ENCODE measurements around the gene ADO. TPM values are rescaled to one million over a fixed set of nuclear protein-coding genes. Genes with fewer than 3 reads are reported as not detected.
"Not testable (repeated sequence)": the region's sequence is repeated elsewhere in the genome, so short reads cannot be mapped to it uniquely, and the experiment has no call there.

The ADO gene
- polyA plus RNA-seq, 1 experiment, result 7.8 TPM

DNA sequence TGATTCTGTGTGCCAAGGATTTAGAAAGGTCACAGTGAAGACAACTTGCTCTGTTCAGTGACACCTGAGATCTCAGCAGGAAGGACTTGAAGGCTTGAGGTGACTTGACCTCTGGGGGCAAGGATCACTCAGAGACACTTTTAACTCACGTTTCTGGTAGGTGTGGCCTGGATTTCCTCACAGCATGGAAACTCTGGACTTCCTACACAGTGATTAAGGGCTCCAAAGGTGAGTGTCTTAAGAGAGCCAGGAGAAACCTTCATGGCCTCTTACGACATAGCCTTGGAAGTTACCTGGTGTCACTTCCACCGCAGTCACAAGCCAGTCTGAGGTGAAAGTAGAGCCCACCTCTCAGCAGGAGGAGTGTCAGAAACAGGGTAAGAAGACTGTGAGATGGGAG, 38.1 kb upstream of the ADO start:
- POLR2A ChIA-PET, result no interaction called here
- TF ChIP-seq CTCF (IDR thresholded peaks at IDR 0.05; ENCODE audit: insufficient read depth, low read depth, low read length), result no peak

GRCh38 chr10:62769574-62770242, 34.8 kb upstream of the ADO start:
- Histone ChIP-seq H3K4me3 (ENCODE audit: low read depth, low read length) (no peak overlapping the region), H3K36me3 (ENCODE audit: control insufficient read depth, insufficient read depth, low read length) (no peaks in the 10 kb centered on the region), H3K27me3 (ENCODE audit: control insufficient read depth, insufficient read depth, low read length) (peaks cover 2% of the 10 kb centered on the region; the same call in 1 of the 2 replicates)
- DNase-seq (ENCODE audit: low read depth), result no peak
- ChIA-PET POLR2A (no interaction called here), CTCF (interaction anchor here (1.0 to 1.3 kb wide), 2 partner anchors 15 to 158 kb away, joined by 3 to 4 read pairs; no protein-coding TSS in a partner anchor)
- no peak for TF ChIP-seq CTCF (IDR thresholded peaks at IDR 0.05; ENCODE audit: insufficient read depth, low read depth, low read length)

More for the DNA sequence above, 38.1 kb upstream of the ADO start:
- no peaks in the 10 kb centered on the region for H3K36me3 ChIP-seq (ENCODE audit: control insufficient read depth, insufficient read depth, low read length)
- H3K4me3 ChIP-seq (ENCODE audit: low read depth, low read length), result no peak overlapping the region
- CTCF ChIA-PET, result no interaction called here
- no peaks in the 10 kb centered on the region for H3K27me3 ChIP-seq (ENCODE audit: control insufficient read depth, insufficient read depth, low read length)
- DNase-seq (ENCODE audit: low read depth), result no peak

DNA sequence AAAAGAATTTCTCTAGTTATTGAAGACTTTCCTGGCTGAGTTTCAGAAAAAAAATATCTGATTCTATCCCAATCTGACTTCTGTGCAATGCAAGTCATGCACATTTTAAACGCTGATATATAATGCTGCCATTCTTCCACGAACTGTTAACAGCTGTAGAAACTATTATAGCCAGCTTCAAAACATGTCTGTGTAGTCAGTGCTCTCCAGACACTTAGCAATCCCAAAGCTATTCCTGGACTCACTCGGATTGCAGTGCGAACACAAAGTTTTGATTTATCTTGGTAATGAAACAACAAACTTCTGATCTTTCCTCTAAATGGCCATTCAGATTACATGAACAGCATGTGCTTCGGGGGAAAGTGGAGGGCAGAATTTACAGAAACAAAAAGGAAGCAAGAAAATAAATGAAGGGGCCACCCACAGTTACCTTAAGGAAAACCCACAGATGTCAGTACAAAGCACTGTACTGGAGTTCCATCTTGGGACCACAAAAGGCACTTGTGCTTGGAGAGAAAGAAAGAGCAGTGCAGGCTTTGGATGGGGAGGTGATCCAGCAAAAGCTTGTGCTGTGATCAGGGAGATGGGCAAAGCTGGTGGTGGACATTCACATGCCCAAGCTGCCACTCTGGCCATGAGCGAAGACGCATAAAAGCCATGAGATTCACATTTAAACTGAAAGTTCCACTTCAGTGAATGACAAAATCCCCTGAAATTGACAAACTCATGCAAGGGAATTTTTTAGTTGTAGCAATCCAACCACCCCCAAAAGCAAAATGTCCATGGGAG, 32.1 kb upstream of the ADO start:
- CTCF ChIA-PET, result no interaction called here
- no peak for TF ChIP-seq CTCF (IDR thresholded peaks at IDR 0.05; ENCODE audit: insufficient read depth, low read depth, low read length)
- no peak overlapping the region for H3K4me3 ChIP-seq (ENCODE audit: low read depth, low read length)
- no peaks in the 10 kb centered on the region for H3K36me3 ChIP-seq (ENCODE audit: control insufficient read depth, insufficient read depth, low read length)
- DNase-seq (ENCODE audit: low read depth), result no peak
- H3K27me3 ChIP-seq (ENCODE audit: control insufficient read depth, insufficient read depth, low read length), result peaks cover 3% of the 10 kb centered on the region; the same call in 1 of the 2 replicates
- POLR2A ChIA-PET, result no interaction called here

GRCh38 chr10:62778125-62778524, 26.4 kb upstream of the ADO start:
- no peak for TF ChIP-seq CTCF (IDR thresholded peaks at IDR 0.05; ENCODE audit: insufficient read depth, low read depth, low read length)
- no peak for DNase-seq (ENCODE audit: low read depth)
- ChIA-PET POLR2A (no interaction called here), CTCF (interaction anchor here (1.4 kb wide), 1 partner anchor 18 kb away, joined by 3 read pairs; no protein-coding TSS in a partner anchor)
- Histone ChIP-seq H3K36me3 (ENCODE audit: control insufficient read depth, insufficient read depth, low read length) (no peaks in the 10 kb centered on the region), H3K4me3 (ENCODE audit: low read depth, low read length) (no peak overlapping the region), H3K27me3 (ENCODE audit: control insufficient read depth, insufficient read depth, low read length) (peaks cover 1% of the 10 kb centered on the region)

GRCh38 chr10:62779487-62780248, 24.9 kb upstream of the ADO start:
- Histone ChIP-seq H3K4me3 (ENCODE audit: low read depth, low read length) (no peak overlapping the region), H3K27me3 (ENCODE audit: control insufficient read depth, insufficient read depth, low read length) (peaks cover 1% of the 10 kb centered on the region), H3K36me3 (ENCODE audit: control insufficient read depth, insufficient read depth, low read length) (no peaks in the 10 kb centered on the region)
- no peak for TF ChIP-seq CTCF (IDR thresholded peaks at IDR 0.05; ENCODE audit: insufficient read depth, low read depth, low read length)
- DNase-seq (ENCODE audit: low read depth), result no peak
- ChIA-PET POLR2A (interaction anchor here (0.6 kb wide), 1 partner anchor 400 kb away, joined by 17 read pairs; no protein-coding TSS in a partner anchor), CTCF (interaction anchor here (0.6 to 1.4 kb wide), 3 partner anchors 8 to 396 kb away, joined by 3 read pairs; no protein-coding TSS in a partner anchor)

DNA sequence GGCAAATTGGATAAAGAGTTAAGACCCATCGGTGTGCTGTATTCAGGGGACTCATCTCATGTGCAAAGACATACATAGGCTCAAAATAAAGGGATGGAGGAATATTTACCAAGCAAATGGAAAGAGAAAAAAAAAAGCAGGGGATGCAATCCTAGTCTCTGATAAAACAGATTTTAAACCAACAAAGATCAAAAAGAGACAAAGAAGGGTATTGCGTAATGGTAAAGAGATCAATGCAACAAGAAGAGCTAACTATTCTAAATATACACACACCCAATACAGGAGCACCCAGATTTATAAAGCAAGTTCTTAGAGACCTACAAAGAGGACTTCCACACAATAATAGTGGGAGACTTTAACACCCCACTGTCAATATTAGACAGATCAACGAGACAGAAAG, 20.0 kb upstream of the ADO start:
- POLR2A ChIA-PET; H3K36me3 ChIP-seq (ENCODE audit: control insufficient read depth, insufficient read depth, low read length); H3K4me3 ChIP-seq (ENCODE audit: low read depth, low read length); DNase-seq (ENCODE audit: low read depth); CTCF ChIA-PET; H3K27me3 ChIP-seq (ENCODE audit: control insufficient read depth, insufficient read depth, low read length): not testable (repeated sequence)

- CTCF ChIA-PET, result interaction anchor here (1.0 to 2.2 kb wide), 2 partner anchors 9 to 177 kb away, joined by 3 to 11 read pairs; no protein-coding TSS in a partner anchor
- POLR2A ChIA-PET; H3K36me3 ChIP-seq (ENCODE audit: control insufficient read depth, insufficient read depth, low read length); DNase-seq (ENCODE audit: low read depth); H3K27me3 ChIP-seq (ENCODE audit: control insufficient read depth, insufficient read depth, low read length); H3K4me3 ChIP-seq (ENCODE audit: low read depth, low read length): not testable (repeated sequence)
Observed at GRCh38 chr10:62788285-62788684, 16.2 kb upstream of the ADO start.

All from BJ (cell line).